Naive thymus-derived CD8-positive, alpha-beta T cell (primary cell): ENCODE measurements around the gene RASSF1. TPM values are rescaled to one million over a fixed set of nuclear protein-coding genes. Genes with fewer than 3 reads are reported as not detected.

Source experiments
- ATAC-seq, 2 donors: fragments of 150-1000 bp; cut with Tn5 transposase in 1 of 2; sonication (Bioruptor Pico), chemical (Tn5 transposase) in 1 of 2; 1 replicate in 1 of 2; 2 replicates in 1 of 2; pipeline ENCODE4 v1.10.0; 2021; ENCODE audit warnings: mild to moderate bottlenecking in 2 of 2, moderate library complexity in 2 of 2
- POLR2A ChIA-PET: fragments of 350-600 bp; sonication (Branson Sonifier 250); formaldehyde crosslinking; loops from one replicate; lab custom pipeline; 2021; ENCODE audit warnings: antibody characterized with exemption; lab: Charles Lee
- DNase-seq, 10 donors: peaks; one replicate each; pipeline versions ENCODE4 v3.0.0 to v3.0.0-alpha.2; 2020 to 2022
- H3K27ac Mint-ChIP-seq, 10 donors: one replicate each; pipeline ENCODE4 v1.8.0; 2020 to 2022; ENCODE audit warnings: mild to moderate bottlenecking in 10 of 10, mixed read lengths in 10 of 10, moderate library complexity in 4 of 10, inconsistent platforms in 1 of 10
- H3K27me3 Mint-ChIP-seq, 5 donors: one replicate each; pipeline ENCODE4 v1.8.0; 2021 to 2022; ENCODE audit warnings: mixed read lengths in 5 of 5
- H3K36me3 Mint-ChIP-seq, 3 donors: one replicate each; pipeline ENCODE4 v1.8.0; 2020 to 2022; ENCODE audit warnings: mixed read lengths in 3 of 3, mild to moderate bottlenecking in 2 of 3, inconsistent platforms in 1 of 3
- H3K4me1 Mint-ChIP-seq, 4 donors: one replicate each; pipeline ENCODE4 v1.8.0; 2021 to 2022; ENCODE audit warnings: mixed read lengths in 4 of 4
- H3K4me3 Mint-ChIP-seq, 10 donors: one replicate each; pipeline ENCODE4 v1.8.0; 2020 to 2022; ENCODE audit warnings: mild to moderate bottlenecking in 10 of 10, mixed read lengths in 10 of 10, moderate library complexity in 6 of 10, inconsistent platforms in 1 of 10
- H3K9me3 Mint-ChIP-seq, 9 donors: one replicate each; pipeline ENCODE4 v1.8.0; 2020 to 2022; ENCODE audit warnings: mixed read lengths in 9 of 9, mild to moderate bottlenecking in 3 of 9, inconsistent platforms in 1 of 9, moderate library complexity in 1 of 9
- polyA plus RNA-seq, 3 donors: library from polyadenylated mRNA; unstranded; fragments of 300-500 nt; fragmentation: Illumina TruSeq; gene quantifications; one replicate each; pipeline ENCODE4 v1.2.3, GENCODE V29; 2021
- total RNA-seq, 8 experiments: library from RNA in 2 of 8; stranded (reverse) in 2 of 8; gene quantifications; one replicate each; pipeline ENCODE4 v1.2.3 and lab custom pipeline; 2021 to 2026

Gene RASSF1
- total and polyA plus RNA-seq, 5 experiments from 2014 or later, result 50.8 to 87.6 (median 68.1) TPM

DNA sequence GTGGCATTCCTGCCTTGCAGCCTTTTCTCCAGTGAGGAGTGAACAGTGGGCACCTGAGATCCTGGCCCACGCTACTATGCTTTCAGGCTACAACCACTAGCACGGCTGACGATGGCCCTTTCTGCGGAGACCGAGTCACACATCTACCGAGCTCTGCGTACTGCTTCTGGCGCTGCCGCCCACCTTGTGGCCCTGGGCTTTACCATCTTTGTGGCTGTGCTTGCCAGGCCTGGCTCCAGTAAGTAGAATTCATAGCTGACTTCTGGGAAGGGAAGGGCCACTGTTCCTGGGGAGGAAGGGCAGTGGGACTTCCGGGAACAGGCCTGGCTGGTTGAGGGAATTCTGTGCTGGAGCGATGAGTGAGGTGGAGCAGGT is 10.7 kb upstream of the RASSF1 start:
- Mint-ChIP-seq H3K27ac (peak overlapping the region; percentile 98 to 100 (median 99)), H3K36me3 (peaks cover 0 to 40% (median 6%) of the 10 kb centered on the region in 3 donors), H3K4me1 (peaks cover 31 to 82% (median 67%) of the 10 kb centered on the region in 4 donors), H3K27me3 (no peaks in the 10 kb centered on the region), H3K9me3 (no peaks in the 10 kb centered on the region), H3K4me3 (peak overlapping the region; percentile 94 to 99 (median 97))
- DNase-seq (no peak), ATAC-seq (no peak)
- POLR2A ChIA-PET, result interaction anchor here (1.1 to 11.6 kb wide), 14 partner anchors 10 to 1354 kb away, joined by 3 to 318 read pairs (median 8); partner anchors contain the start of genes C3orf18, HEMK1, HYAL3 and IFRD2

DNA sequence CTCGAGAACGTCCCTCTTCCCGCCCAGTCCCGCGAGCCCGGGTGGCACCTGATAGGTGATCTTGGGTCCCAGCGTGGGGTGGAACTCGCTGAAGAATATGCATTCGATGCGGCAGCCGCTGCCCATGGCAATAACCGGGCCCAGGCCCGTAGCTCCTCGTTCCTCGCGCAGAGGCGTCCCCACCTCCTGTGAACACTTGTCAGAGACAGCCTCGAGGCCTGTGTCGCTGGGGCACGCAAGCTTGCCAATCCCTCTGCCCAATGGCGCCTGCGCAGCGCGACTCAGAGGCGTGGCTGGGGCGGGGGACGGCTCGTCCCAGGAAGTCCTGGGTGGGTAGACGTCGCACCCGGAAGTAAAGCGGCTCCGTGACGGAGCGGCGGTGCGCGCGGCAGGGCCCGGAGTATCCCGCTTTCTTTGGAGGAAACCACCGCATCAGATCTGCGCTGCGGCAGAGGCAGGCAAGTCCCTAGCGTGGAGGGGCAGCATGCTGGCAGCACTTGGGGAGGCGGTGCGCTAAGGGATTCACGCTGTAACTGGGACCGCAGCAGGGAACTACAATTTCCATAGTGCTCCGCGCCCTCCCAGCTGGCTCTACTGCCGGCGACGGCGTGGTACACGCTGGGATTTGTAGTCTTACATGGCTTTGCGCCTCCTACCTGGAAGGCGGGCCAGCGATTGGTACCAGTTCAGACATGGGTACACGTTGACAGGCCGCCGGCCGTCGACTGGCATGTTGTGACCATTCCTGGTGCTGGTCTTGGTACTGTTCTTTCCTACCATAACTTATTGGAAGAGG is 10.1 kb upstream of the RASSF1 start, which contains the start of the genes CYB561D2 and NPRL2:
CYB561D2 (plus strand) TSS at position 336 of the 796 bp plus-strand sequence. CDS start 572 bp downstream, outside the sequence.
NPRL2 (minus strand) TSS at position 249 of the 796 bp plus-strand sequence; CDS start at position 126, 123 bp downstream.
- H3K9me3 Mint-ChIP-seq, result no peaks in the 10 kb centered on the region
- DNase-seq (peak; percentile 97 to 99 (median 99)), ATAC-seq (peak; percentile 89 to 90)
- H3K4me1 Mint-ChIP-seq, result peaks cover 34 to 82% (median 68%) of the 10 kb centered on the region in 4 donors
- no peaks in the 10 kb centered on the region for H3K27me3 Mint-ChIP-seq
- POLR2A ChIA-PET, result interaction anchor here (0.5 to 11.6 kb wide), 22 partner anchors 9 to 1355 kb away, joined by 3 to 318 read pairs (median 4); partner anchors contain the start of genes C3orf18, CISH, DCAF1 and HEMK1
- H3K4me3 Mint-ChIP-seq, result peak within 1 kb of the TSS; percentile 94 to 99 (median 97)
- peak within 1 kb of the TSS; percentile 98 to 100 (median 99) for H3K27ac Mint-ChIP-seq
- H3K36me3 Mint-ChIP-seq, result peaks cover 0 to 40% (median 6%) of the 10 kb centered on the region in 3 donors

DNA sequence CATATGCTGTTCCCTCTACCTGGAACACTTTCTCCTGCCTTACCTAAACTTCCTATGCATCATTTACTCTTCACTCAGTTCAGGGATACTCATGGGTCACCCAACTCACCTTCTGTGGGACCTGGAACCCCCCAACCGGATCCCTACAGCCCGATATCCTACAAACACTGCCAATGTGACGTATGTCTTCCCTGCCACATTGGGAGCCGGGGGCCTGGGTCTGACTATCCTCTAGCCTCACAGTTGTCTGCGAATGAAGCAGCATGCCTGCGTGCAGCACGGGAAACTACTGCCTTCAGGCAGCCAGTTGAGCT is 9.5 kb upstream of the RASSF1 start:
- ATAC-seq (no peak), DNase-seq (no peak)
- Mint-ChIP-seq H3K4me1 (peaks cover 32 to 81% (median 70%) of the 10 kb centered on the region in 4 donors), H3K9me3 (no peaks in the 10 kb centered on the region), H3K4me3 (peak overlapping the region; percentile 94 to 99 (median 97)), H3K36me3 (peaks cover 0 to 35% (median 6%) of the 10 kb centered on the region in 3 donors), H3K27ac (peak overlapping the region; percentile 98 to 100 (median 99)), H3K27me3 (no peaks in the 10 kb centered on the region)
- POLR2A ChIA-PET, result interaction anchor here (0.6 to 11.6 kb wide), 20 partner anchors 9 to 1355 kb away, joined by 3 to 318 read pairs (median 6); partner anchors contain the start of genes C3orf18, CISH, HEMK1 and HYAL3

- Mint-ChIP-seq H3K27ac (peak overlapping the region in 9 of 10 donors; percentile 21 to 99 (median 81)), H3K4me1 (peaks cover 31 to 82% (median 74%) of the 10 kb centered on the region in 4 donors), H3K27me3 (no peaks in the 10 kb centered on the region), H3K36me3 (peaks cover 0 to 20% (median 4%) of the 10 kb centered on the region in 3 donors), H3K9me3 (no peaks in the 10 kb centered on the region), H3K4me3 (peak overlapping the region in 8 of 10 donors; percentile 8 to 96 (median 50))
- DNase-seq, result peak; percentile 57 to 86 (median 70)
- POLR2A ChIA-PET, result interaction anchor here (0.7 to 14.5 kb wide), 6 partner anchors 5 to 48 kb away, joined by 3 to 318 read pairs (median 54); partner anchors contain the start of genes CYB561D2, HYAL3, NAA80 and NPRL2
- peak in 1 of 2 donors; percentile 3 for ATAC-seq
Measured at GRCh38 chr3:50347187-50347813, 6.7 kb upstream of the RASSF1 start.

DNA sequence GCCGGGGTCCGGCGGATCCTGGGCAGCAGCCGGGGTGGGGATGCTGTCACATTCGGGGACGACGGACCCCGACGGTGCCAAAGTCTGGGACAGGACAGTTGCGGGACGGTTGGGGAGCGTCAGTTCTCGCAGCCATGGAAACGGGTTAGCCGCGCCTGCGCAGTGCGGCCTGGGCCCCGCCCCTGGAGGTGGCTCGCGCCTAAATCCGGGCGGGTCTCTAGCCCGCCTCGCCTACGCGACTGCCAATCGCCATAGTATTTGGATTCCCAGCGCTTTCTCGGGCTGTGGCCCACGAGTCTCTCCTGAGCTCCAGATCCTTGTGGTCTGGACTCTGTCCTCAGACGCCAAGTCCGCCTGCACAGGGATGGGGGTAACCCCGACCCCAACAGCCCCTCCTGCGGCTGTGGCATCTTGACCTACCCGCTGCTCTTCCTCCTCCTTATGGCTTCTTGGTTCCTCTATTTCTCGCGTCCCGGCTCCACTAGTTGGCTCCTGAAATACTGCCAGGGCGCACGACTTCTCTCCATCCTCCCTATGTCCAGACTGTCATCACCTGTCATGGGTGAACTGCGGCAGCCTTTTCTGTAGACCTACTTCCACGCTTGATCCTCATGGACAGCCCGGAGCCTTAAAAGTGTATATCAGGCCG is 5.1 kb upstream of the RASSF1 start, which contains the start of gene ZMYND10:
ZMYND10 (minus strand) TSS at position 147 of the 649 bp plus-strand sequence. CDS start 153 bp downstream, outside the sequence.
- no peaks in the 10 kb centered on the region for H3K27me3 Mint-ChIP-seq
- POLR2A ChIA-PET, result interaction anchor here (0.7 to 14.5 kb wide), 9 partner anchors 7 to 266 kb away, joined by 3 to 318 read pairs (median 4); partner anchors contain the start of genes CISH, CYB561D2, HYAL3 and NAA80

DNA sequence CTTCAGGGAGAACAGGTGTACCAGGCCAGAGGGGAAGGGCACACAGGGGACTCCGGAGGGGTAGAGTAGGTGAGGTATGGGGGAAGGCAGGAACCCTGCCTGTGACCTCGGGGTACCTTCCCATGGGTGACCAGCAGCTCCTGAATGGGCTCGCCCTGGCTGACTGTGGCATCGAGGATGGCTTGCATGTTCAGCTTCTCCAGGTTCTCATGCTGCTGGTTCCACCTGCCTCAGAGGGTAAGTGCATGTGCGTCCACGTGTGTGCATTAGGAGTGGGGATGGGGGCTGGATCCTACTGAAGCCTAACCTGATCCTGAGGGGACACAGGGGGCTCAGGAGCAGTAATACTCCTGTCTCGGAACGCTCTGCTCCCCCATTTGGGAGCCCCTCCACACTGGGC is 4.4 kb upstream of the RASSF1 start:
- ATAC-seq, result no peak
- peak overlapping the region in 1 of 10 donors; percentile 21 for H3K27ac Mint-ChIP-seq

More for the DNA sequence above, 5.1 kb upstream of the RASSF1 start, which contains the start of gene ZMYND10:
- DNase-seq, result peak; percentile 62 to 85 (median 72)
- peaks cover 27 to 80% (median 74%) of the 10 kb centered on the region in 4 donors for H3K4me1 Mint-ChIP-seq
- H3K9me3 Mint-ChIP-seq, result no peaks in the 10 kb centered on the region
- peaks cover 0 to 17% (median 4%) of the 10 kb centered on the region in 3 donors for H3K36me3 Mint-ChIP-seq
- ATAC-seq, result peak; percentile 17 to 29
- peak within 1 kb of the TSS; percentile 63 to 82 (median 72) for H3K4me3 Mint-ChIP-seq
- peak within 1 kb of the TSS in 8 of 10 donors; percentile 26 to 87 (median 60) for H3K27ac Mint-ChIP-seq

DNA sequence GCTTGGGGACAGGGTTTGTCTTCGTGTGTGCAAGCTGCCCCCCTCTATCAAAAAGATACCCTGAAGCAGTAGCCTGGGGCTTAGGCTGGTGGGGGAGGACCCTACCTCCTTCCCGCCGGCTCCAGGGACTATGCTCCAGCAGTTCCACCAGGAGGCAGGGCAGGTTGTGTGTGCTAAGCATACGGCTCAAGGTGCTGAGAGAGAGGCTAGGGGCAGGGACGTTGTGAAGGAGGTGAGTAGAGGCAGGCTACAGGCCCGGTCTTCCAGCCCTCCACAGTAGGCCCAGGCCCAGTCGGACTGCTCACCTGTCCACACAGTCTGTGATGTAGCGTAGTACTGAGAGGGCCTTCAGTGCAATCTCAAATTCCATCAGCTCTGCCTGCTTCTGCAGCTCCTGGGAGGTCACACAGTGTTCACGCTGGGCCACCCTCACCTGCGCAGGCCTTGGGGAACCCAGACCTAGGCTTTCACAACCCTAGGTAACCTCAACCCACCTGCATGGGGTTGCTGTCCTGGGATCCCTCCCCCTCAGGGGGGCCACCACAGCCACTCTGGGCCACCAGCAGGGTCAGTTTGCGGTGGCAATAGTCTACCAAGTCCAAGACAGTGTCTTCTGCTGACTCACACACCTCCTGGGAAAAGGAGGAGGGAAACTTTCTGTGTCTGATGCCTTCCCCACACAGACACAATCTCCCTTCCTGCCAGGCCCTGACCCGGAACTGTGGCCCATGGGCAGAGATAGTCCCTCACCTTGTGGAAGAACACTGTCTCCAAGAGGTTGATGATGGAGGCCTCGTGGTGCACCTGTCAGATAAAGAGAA is 2.4 kb upstream of the RASSF1 start:
- H3K27ac Mint-ChIP-seq, result peak overlapping the region in 8 of 10 donors; percentile 41 to 96 (median 84)
- POLR2A ChIA-PET, result interaction anchor here (0.8 to 14.5 kb wide), 6 partner anchors 8 to 107 kb away, joined by 3 to 318 read pairs (median 4); partner anchors contain the start of genes CYB561D2, GNAI2, NPRL2 and TMEM115
- H3K4me3 Mint-ChIP-seq, result peak overlapping the region in 2 of 10 donors; percentile 2 to 41
- H3K27me3 Mint-ChIP-seq, result no peaks in the 10 kb centered on the region
- no peak for DNase-seq
- H3K36me3 Mint-ChIP-seq, result peaks cover 0 to 7% (median 2%) of the 10 kb centered on the region in 3 donors
- no peak for ATAC-seq
- H3K9me3 Mint-ChIP-seq, result no peaks in the 10 kb centered on the region
- peaks cover 24 to 76% (median 70%) of the 10 kb centered on the region in 4 donors for H3K4me1 Mint-ChIP-seq

More for the DNA sequence above, 4.4 kb upstream of the RASSF1 start:
- Mint-ChIP-seq H3K4me1 (peaks cover 20 to 76% (median 70%) of the 10 kb centered on the region in 4 donors), H3K36me3 (peaks cover 0 to 17% (median 4%) of the 10 kb centered on the region in 3 donors), H3K27me3 (no peaks in the 10 kb centered on the region), H3K4me3 (peak overlapping the region in 7 of 10 donors; percentile 11 to 82 (median 63)), H3K9me3 (no peaks in the 10 kb centered on the region)
- DNase-seq, result no peak
- POLR2A ChIA-PET, result interaction anchor here (0.6 to 14.5 kb wide), 9 partner anchors 7 to 398 kb away, joined by 3 to 318 read pairs (median 4); partner anchors contain the start of genes CISH, CYB561D2, HYAL3 and NAA80

DNA sequence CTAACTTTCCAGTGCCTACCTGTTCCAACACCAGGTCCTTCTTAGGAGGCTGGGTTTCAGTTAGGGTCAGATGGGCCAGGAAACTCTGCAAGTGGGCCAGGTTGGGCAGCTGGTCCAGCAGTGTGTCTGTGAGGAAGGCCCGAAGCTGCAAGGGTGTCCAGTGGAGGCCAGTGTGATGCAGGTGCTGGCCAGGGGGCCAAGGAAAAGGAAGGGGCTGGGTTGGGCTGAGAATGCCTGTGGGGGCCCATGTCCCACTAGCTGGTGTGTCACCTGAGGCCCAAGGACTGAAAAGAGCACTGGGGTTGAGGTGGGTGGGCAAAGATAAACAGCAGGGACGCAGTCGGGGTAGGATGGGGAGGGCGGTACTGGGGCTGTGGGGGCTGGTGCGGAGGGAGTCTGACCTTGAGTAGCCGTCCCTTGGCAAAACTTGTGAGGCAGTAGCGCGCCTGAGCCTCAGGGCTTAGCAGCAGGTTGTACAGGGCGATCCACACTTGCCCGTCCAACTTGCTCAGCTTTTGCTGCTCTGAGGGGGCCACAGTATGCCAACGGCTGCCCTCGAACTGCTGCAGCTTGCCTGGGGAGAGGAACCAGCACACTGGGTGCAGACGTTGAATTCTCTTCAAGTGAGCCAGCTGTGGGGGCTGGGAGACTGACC is 1.5 kb upstream of the RASSF1 start:
- ATAC-seq (no peak), DNase-seq (no peak)
- H3K4me3 Mint-ChIP-seq, result peak overlapping the region in 5 of 10 donors; percentile 14 to 86 (median 43)
- POLR2A ChIA-PET, result interaction anchor here (0.8 to 14.5 kb wide), 8 partner anchors 10 to 227 kb away, joined by 3 to 318 read pairs (median 14); partner anchors contain the start of genes CYB561D2, HEMK1, HYAL2 and NPRL2
- H3K27me3 Mint-ChIP-seq, result no peaks in the 10 kb centered on the region
- peak overlapping the region; percentile 74 to 96 (median 86) for H3K27ac Mint-ChIP-seq
- H3K9me3 Mint-ChIP-seq, result no peaks in the 10 kb centered on the region
- peaks cover 27 to 76% (median 67%) of the 10 kb centered on the region in 4 donors for H3K4me1 Mint-ChIP-seq
- no peaks in the 10 kb centered on the region for H3K36me3 Mint-ChIP-seq

DNA sequence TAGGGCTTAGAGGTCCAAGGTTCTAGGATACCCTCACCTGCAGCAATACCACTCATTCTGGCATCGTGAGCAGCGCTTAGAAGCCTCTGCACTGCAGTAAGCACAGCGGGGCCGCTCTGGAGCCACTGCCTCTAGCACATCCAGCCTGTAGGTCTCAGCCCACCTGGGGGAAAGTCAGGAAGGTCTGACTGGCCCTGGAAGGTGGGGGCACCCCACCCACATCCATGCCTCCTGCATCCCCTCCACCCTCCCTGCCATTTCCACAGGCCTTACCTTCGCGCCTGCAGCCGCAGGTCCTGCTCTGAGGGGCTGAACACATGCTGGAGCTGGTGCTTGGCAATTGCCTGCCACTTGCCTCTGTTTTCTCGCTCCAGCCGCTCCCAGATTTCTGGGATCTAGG is 901 bp upstream of the RASSF1 start:
- Mint-ChIP-seq H3K4me1 (peaks cover 28 to 79% (median 65%) of the 10 kb centered on the region in 4 donors), H3K36me3 (peaks cover 0 to 1% (median 0%) of the 10 kb centered on the region in 3 donors), H3K27ac (peak overlapping the region; percentile 74 to 96 (median 90)), H3K27me3 (no peaks in the 10 kb centered on the region), H3K4me3 (peak overlapping the region; percentile 76 to 98 (median 88)), H3K9me3 (no peaks in the 10 kb centered on the region)
- POLR2A ChIA-PET, result interaction anchor here (0.8 to 14.5 kb wide), 10 partner anchors 10 to 267 kb away, joined by 3 to 318 read pairs (median 14); partner anchors contain the start of genes CYB561D2, HEMK1, HYAL2 and HYAL3
- DNase-seq (peak in 1 of 10 donors; percentile 37), ATAC-seq (no peak)

GRCh38 chr3:50340147-50340447 is 539 bp downstream of the RASSF1 start:
- DNase-seq, result no peak
- ATAC-seq, result no peak
- POLR2A ChIA-PET, result interaction anchor here (1.0 to 14.5 kb wide), 12 partner anchors 9 to 1868 kb away, joined by 3 to 318 read pairs (median 10); partner anchors contain the start of genes CYB561D2, HEMK1, HYAL2 and HYAL3
- Mint-ChIP-seq H3K4me1 (peaks cover 27 to 73% (median 67%) of the 10 kb centered on the region in 4 donors), H3K27ac (peak overlapping the region in 9 of 10 donors; percentile 94 to 99 (median 96)), H3K27me3 (no peaks in the 10 kb centered on the region), H3K36me3 (peaks cover 0 to 3% (median 0%) of the 10 kb centered on the region in 3 donors), H3K4me3 (peak overlapping the region; percentile 86 to 98 (median 94)), H3K9me3 (no peaks in the 10 kb centered on the region)
